Tracheal epithelial cell (primary cell): ENCODE results near the gene POLD1. TPM values are rescaled to one million over a fixed set of nuclear protein-coding genes. Genes with fewer than 3 reads are reported as not detected.

ENCODE experiments used
- total RNA-seq: library from RNA; depleted of rRNA; stranded (reverse); fragments of >200 nt; gene quantifications from 2 replicates; pipeline ENCODE4 v1.2.1, GENCODE V29; 2014

Gene POLD1
- total RNA-seq, result 30.9 and 52.3 TPM in 2 replicates

GRCh38 chr19:50383852-50384684, at the start of gene POLD1:
Gene POLD1, plus strand, starts transcription at chr19:50384347. Its CDS starts 14,505 bp downstream, at chr19:50398852.

GRCh38 chr19:50365434-50366306, 18.5 kb upstream of the POLD1 start, which contains the start of gene NAPSA:
Gene NAPSA, minus strand, starts transcription at chr19:50365639. Its CDS starts 18 bp downstream, at chr19:50365621.

GRCh38 chr19:50376166-50377050, 7.7 kb upstream of the POLD1 start, which contains the start of gene NR1H2:
Gene NR1H2, plus strand, starts transcription at chr19:50376457. Its CDS starts 1,149 bp downstream, at chr19:50377606.

GRCh38 chr19:50418176-50419021, 34.3 kb downstream of the POLD1 start, which contains the start of gene SPIB:
Gene SPIB, plus strand, starts transcription at chr19:50418938. Its CDS starts 25 bp downstream, at chr19:50418963.

GRCh38 chr19:50432221-50433028, 48.3 kb downstream of the POLD1 start, which contains the start of gene MYBPC2:
Gene MYBPC2, plus strand, starts transcription at chr19:50432892. Its CDS starts 62 bp downstream, at chr19:50432954.

Other genes with a start within 250 kb of the POLD1 start
- gene IZUMO2, start 221.1 kb upstream of the POLD1 start, total RNA-seq, result not detected in 2 replicates
- gene MYH14, start 180.7 kb upstream of the POLD1 start, total RNA-seq, result 5.1 and 10.1 TPM in 2 replicates
- under 0.01 TPM in 2 replicates for gene KCNC3, start 55.0 kb upstream of the POLD1 start, total RNA-seq
- 0.21 and 0.72 TPM in 2 replicates for gene NAPSA, start 18.7 kb upstream of the POLD1 start, total RNA-seq
- gene NR1H2, start 7.9 kb upstream of the POLD1 start, total RNA-seq, result 68.0 and 84.3 TPM in 2 replicates
- not detected in 2 replicates for gene SPIB, start 34.6 kb downstream of the POLD1 start, total RNA-seq
- gene MYBPC2, start 48.5 kb downstream of the POLD1 start, total RNA-seq, result not detected in 2 replicates
- gene EMC10, start 92.2 kb downstream of the POLD1 start, total RNA-seq, result 29.4 and 47.2 TPM in 2 replicates
- gene GARIN5A, start 92.5 kb downstream of the POLD1 start, total RNA-seq, result 0.21 TPM in 1 of 2 replicates, not detected in the other
- gene JOSD2, start 126.8 kb downstream of the POLD1 start, total RNA-seq, result 11.1 and 22.7 TPM in 2 replicates
- not detected in 2 replicates for gene ASPDH, start 129.6 kb downstream of the POLD1 start, total RNA-seq
- gene LRRC4B, start 184.1 kb downstream of the POLD1 start, total RNA-seq, result not detected in 2 replicates